MG63 (cell line): ENCODE results near the gene ARSK. TPM values are rescaled to one million over a fixed set of nuclear protein-coding genes. Genes with fewer than 3 reads are reported as not detected.
A peak's percentile ranks its signal among the peaks of the same experiment; 100 is the strongest.

Experiments
- DNase-seq: peaks from one replicate; pipeline ENCODE4 v3.0.0-alpha.2; 2020
- H3K27me3 ChIP-seq: fragments of 250-450 bp; sonication (Bioruptor Pico); 2 replicates; pipeline ENCODE4 v1.5.1; 2020; ENCODE audit warnings: mild to moderate bottlenecking, moderate library complexity
- H3K36me3 ChIP-seq: fragments of 250-450 bp; sonication (Bioruptor Pico); 2 replicates; pipeline ENCODE4 v1.5.1; 2020; ENCODE audit warnings: mild to moderate bottlenecking, moderate library complexity
- H3K4me3 ChIP-seq: fragments of 250-450 bp; sonication (Bioruptor Pico); 2 replicates; pipeline ENCODE4 v1.5.1; 2020; ENCODE audit warnings: mild to moderate bottlenecking, moderate library complexity
- H3K9me3 ChIP-seq: fragments of 250-450 bp; sonication (Bioruptor Pico); 2 replicates; pipeline ENCODE4 v1.5.1; 2020; ENCODE audit warnings: mild to moderate bottlenecking, moderate library complexity
- total RNA-seq: library from RNA; depleted of rRNA; stranded (reverse); fragments of >200 nt; shearing (Covaris generic); gene quantifications from 2 replicates; pipeline ENCODE4 v1.2.3, GENCODE V29; 2014; ENCODE audit warnings: low replicate concordance; rRNA removed

Gene ARSK
- 6.0 and 7.0 TPM in 2 replicates for total RNA-seq

- peak; percentile 96 for DNase-seq
- H3K27me3 ChIP-seq: no peaks in the 10 kb centered on the region
- peak within 1 kb of the TSS; percentile 66 for H3K4me3 ChIP-seq
- H3K9me3 ChIP-seq: no peaks in the 10 kb centered on the region
- peaks cover 21% of the 10 kb centered on the region for H3K36me3 ChIP-seq
Observed at GRCh38 chr5:95554647-95555548, at the start of gene ARSK, which contains the start of gene SKIC3. ARSK (plus strand) TSS chr5:95555101; CDS start chr5:95555279, 178 bp downstream. SKIC3 (minus strand) TSS chr5:95554977; CDS start chr5:95547150, 7,827 bp downstream.

- no peak for DNase-seq
- no peaks in the 10 kb centered on the region for H3K9me3 ChIP-seq
- no peaks in the 10 kb centered on the region for H3K27me3 ChIP-seq
- peaks cover 81% of the 10 kb centered on the region for H3K36me3 ChIP-seq
- H3K4me3 ChIP-seq: no peak overlapping the region
Observed at GRCh38 chr5:95508550-95508949, 46.4 kb upstream of the ARSK start.

- Histone ChIP-seq H3K9me3 (no peaks in the 10 kb centered on the region), H3K4me3 (no peak overlapping the region), H3K36me3 (peaks cover 91% of the 10 kb centered on the region), H3K27me3 (no peaks in the 10 kb centered on the region)
- DNase-seq: no peak
Observed at GRCh38 chr5:95511606-95512005, 43.3 kb upstream of the ARSK start.

- H3K36me3 ChIP-seq: peaks cover 86% of the 10 kb centered on the region
Observed at GRCh38 chr5:95518417-95518816, 36.5 kb upstream of the ARSK start.

GRCh38 chr5:95519151-95519550 is 35.8 kb upstream of the ARSK start:
- H3K27me3 ChIP-seq: no peaks in the 10 kb centered on the region
- H3K4me3 ChIP-seq: no peak overlapping the region
- peaks cover 85% of the 10 kb centered on the region for H3K36me3 ChIP-seq
- no peaks in the 10 kb centered on the region for H3K9me3 ChIP-seq
- DNase-seq: no peak

More at GRCh38 chr5:95518417-95518816, 36.5 kb upstream of the ARSK start:
- Histone ChIP-seq H3K27me3 (no peaks in the 10 kb centered on the region), H3K9me3 (no peaks in the 10 kb centered on the region), H3K4me3 (no peak overlapping the region)
- no peak for DNase-seq

- H3K36me3 ChIP-seq: peaks cover 85% of the 10 kb centered on the region
Observed at GRCh38 chr5:95519681-95520080, 35.2 kb upstream of the ARSK start.

GRCh38 chr5:95520206-95520605 is 34.7 kb upstream of the ARSK start:
- Histone ChIP-seq H3K36me3 (peaks cover 82% of the 10 kb centered on the region), H3K27me3 (no peaks in the 10 kb centered on the region), H3K9me3 (no peaks in the 10 kb centered on the region), H3K4me3 (no peak overlapping the region)
- DNase-seq: no peak

More at GRCh38 chr5:95519681-95520080, 35.2 kb upstream of the ARSK start:
- DNase-seq: no peak
- H3K9me3 ChIP-seq: no peaks in the 10 kb centered on the region
- H3K4me3 ChIP-seq: no peak overlapping the region
- no peaks in the 10 kb centered on the region for H3K27me3 ChIP-seq

- peaks cover 82% of the 10 kb centered on the region for H3K36me3 ChIP-seq
- no peak for DNase-seq
- H3K27me3 ChIP-seq: no peaks in the 10 kb centered on the region
- no peak overlapping the region for H3K4me3 ChIP-seq
- no peaks in the 10 kb centered on the region for H3K9me3 ChIP-seq
Observed at GRCh38 chr5:95524423-95524822, 30.5 kb upstream of the ARSK start.

- no peaks in the 10 kb centered on the region for H3K27me3 ChIP-seq
- no peak overlapping the region for H3K4me3 ChIP-seq
- H3K9me3 ChIP-seq: no peaks in the 10 kb centered on the region
- DNase-seq: no peak
- peaks cover 68% of the 10 kb centered on the region for H3K36me3 ChIP-seq
Observed at GRCh38 chr5:95526871-95527270, 28.0 kb upstream of the ARSK start.

- peaks cover 58% of the 10 kb centered on the region for H3K36me3 ChIP-seq
- H3K27me3 ChIP-seq: no peaks in the 10 kb centered on the region
- no peaks in the 10 kb centered on the region for H3K9me3 ChIP-seq
- no peak overlapping the region for H3K4me3 ChIP-seq
- no peak for DNase-seq
Observed at GRCh38 chr5:95528565-95528964, 26.3 kb upstream of the ARSK start.

- Histone ChIP-seq H3K9me3 (no peaks in the 10 kb centered on the region), H3K4me3 (no peak overlapping the region), H3K36me3 (peaks cover 48% of the 10 kb centered on the region), H3K27me3 (no peaks in the 10 kb centered on the region)
- peak; percentile 71 for DNase-seq
Observed at GRCh38 chr5:95530416-95530815, 24.5 kb upstream of the ARSK start.

- DNase-seq: no peak
- H3K4me3 ChIP-seq: no peak overlapping the region
- no peaks in the 10 kb centered on the region for H3K27me3 ChIP-seq
- no peaks in the 10 kb centered on the region for H3K9me3 ChIP-seq
- peaks cover 52% of the 10 kb centered on the region for H3K36me3 ChIP-seq
Observed at GRCh38 chr5:95531491-95531890, 23.4 kb upstream of the ARSK start.

GRCh38 chr5:95532415-95532814 is 22.5 kb upstream of the ARSK start:
- no peak for DNase-seq
- Histone ChIP-seq H3K9me3 (no peaks in the 10 kb centered on the region), H3K36me3 (peaks cover 51% of the 10 kb centered on the region), H3K4me3 (no peak overlapping the region), H3K27me3 (no peaks in the 10 kb centered on the region)

GRCh38 chr5:95533106-95533505 is 21.8 kb upstream of the ARSK start:
- H3K9me3 ChIP-seq: no peaks in the 10 kb centered on the region
- H3K36me3 ChIP-seq: peaks cover 45% of the 10 kb centered on the region
- H3K4me3 ChIP-seq: no peak overlapping the region
- no peak for DNase-seq
- no peaks in the 10 kb centered on the region for H3K27me3 ChIP-seq

GRCh38 chr5:95533761-95534160 is 21.1 kb upstream of the ARSK start:
- H3K4me3 ChIP-seq: no peak overlapping the region
- H3K27me3 ChIP-seq: no peaks in the 10 kb centered on the region
- H3K36me3 ChIP-seq: peaks cover 41% of the 10 kb centered on the region
- H3K9me3 ChIP-seq: no peaks in the 10 kb centered on the region
- DNase-seq: no peak

GRCh38 chr5:95537501-95537900 is 17.4 kb upstream of the ARSK start:
- no peaks in the 10 kb centered on the region for H3K27me3 ChIP-seq
- H3K4me3 ChIP-seq: no peak overlapping the region
- H3K36me3 ChIP-seq: peaks cover 52% of the 10 kb centered on the region
- DNase-seq: no peak
- no peaks in the 10 kb centered on the region for H3K9me3 ChIP-seq

- Histone ChIP-seq H3K4me3 (no peak overlapping the region), H3K36me3 (peaks cover 76% of the 10 kb centered on the region)
- no peak for DNase-seq
Observed at GRCh38 chr5:95543017-95543705, 11.7 kb upstream of the ARSK start.

More at GRCh38 chr5:95543017-95543705, 11.7 kb upstream of the ARSK start:
- Histone ChIP-seq H3K27me3 (no peaks in the 10 kb centered on the region), H3K9me3 (no peaks in the 10 kb centered on the region)
